ENCODE measurements around the gene METTL24.

GRCh38 chr6:110399219-110400071 lies 41.3 kb upstream of the METTL24 start:
- no peak for TF ChIP-seq CTCF (IDR thresholded peaks at IDR 0.05; ENCODE audit: insufficient read depth, low read length)
- no peak for TF ChIP-seq REST (IDR thresholded peaks at IDR 0.05; ENCODE audit: insufficient replicate concordance, low read depth)
- TF ChIP-seq POLR2AphosphoS5 (IDR thresholded peaks at IDR 0.05; ENCODE audit: low read depth), result no peak
- TF ChIP-seq SPI1 (IDR thresholded peaks at IDR 0.05; ENCODE audit: borderline replicate concordance, low read depth), result no peak
- no peak for TF ChIP-seq GABPA (IDR thresholded peaks at IDR 0.05; ENCODE audit: low read depth)
